PC-9 (cell line): ENCODE results near the gene UBXN4. TPM values are rescaled to one million over a fixed set of nuclear protein-coding genes. Genes with fewer than 3 reads are reported as not detected.

Experiments used
- BruUV-seq: library from RNA; stranded (reverse); fragments of 400-500 nt; replicated peaks from 2 replicates; lab custom pipeline; 2021; lab: Mats Ljungman, UMichigan
- CTCF ChIA-PET: fragments of 300-600 bp; sonication (Branson Sonifier 250); formaldehyde crosslinking; loops from one replicate; lab custom pipeline; 2022; ENCODE audit warnings: antibody characterized with exemption; lab: Charles Lee
- POLR2A ChIA-PET: fragments of 300-600 bp; sonication (Branson Sonifier 250); formaldehyde crosslinking; loops from one replicate; lab custom pipeline; 2022; ENCODE audit warnings: antibody characterized with exemption; ENCODE audit not compliant: unreplicated experiment; lab: Charles Lee
- DNase-seq, 2 experiments: peaks; one replicate each; pipeline versions ENCODE4 v3.0.0 to v3.0.0-alpha.2; 2015 to 2022; ENCODE audit warnings: mixed read lengths in 1 of 2
- H2AFZ ChIP-seq: fragments of 200-600 bp; sonication (generic); 2 replicates; pipeline ENCODE4 v1.8.1; 2017; ENCODE audit warnings: antibody characterized with exemption
- H3F3A ChIP-seq: fragments of 200-600 bp; sonication (generic); 2 replicates; pipeline ENCODE4 v1.8.1; 2017; ENCODE audit warnings: antibody characterized with exemption, mild to moderate bottlenecking, low read depth; ENCODE audit not compliant: insufficient read depth
- H3K27ac ChIP-seq: fragments of 200-600 bp; sonication (generic); 2 replicates; pipeline ENCODE4 v1.6.1; 2016; ENCODE audit warnings: mixed run types
- H3K27me3 ChIP-seq: fragments of 200-600 bp; sonication (generic); 2 replicates; pipeline ENCODE4 v1.6.1; 2016; ENCODE audit warnings: low read depth, mixed run types; ENCODE audit not compliant: insufficient read depth
- H3K36me3 ChIP-seq: fragments of 200-600 bp; sonication (generic); 2 replicates; pipeline ENCODE4 v1.6.1; 2016; ENCODE audit warnings: low read depth, mixed run types
- H3K4me1 ChIP-seq: fragments of 200-600 bp; sonication (generic); replicated peaks from 2 replicates; pipeline ENCODE4 v1.6.1; 2016; ENCODE audit warnings: mixed run types; ENCODE audit not compliant: insufficient read depth
- H3K4me2 ChIP-seq: fragments of 200-600 bp; sonication (generic); 2 replicates; pipeline ENCODE4 v1.6.1; 2017; ENCODE audit warnings: mixed run types
- H3K4me3 ChIP-seq: fragments of 200-600 bp; sonication (generic); 2 replicates; pipeline ENCODE4 v1.6.1; 2016; ENCODE audit warnings: mixed run types
- H3K79me2 ChIP-seq: fragments of 200-600 bp; sonication (generic); 2 replicates; pipeline ENCODE4 v1.6.1; 2017; ENCODE audit warnings: low read depth, mixed run types
- H3K9me2 ChIP-seq: fragments of 200-600 bp; sonication (generic); 2 replicates; pipeline ENCODE4 v1.8.1; 2017; ENCODE audit warnings: mild to moderate bottlenecking; ENCODE audit not compliant: insufficient read depth
- H3K9me3 ChIP-seq: fragments of 200-600 bp; sonication (generic); 2 replicates; pipeline ENCODE4 v1.8.1; 2016; ENCODE audit warnings: low read depth; ENCODE audit not compliant: insufficient read depth
- H4K20me1 ChIP-seq: fragments of 200-600 bp; sonication (generic); 2 replicates; pipeline ENCODE4 v1.8.1; 2017; ENCODE audit not compliant: insufficient read depth
- CTCF ChIP-seq: fragments of 200-600 bp; sonication (generic); conservative IDR thresholded peaks from 2 replicates; pipeline ENCODE4 v1.6.1; 2017; ENCODE audit warnings: mixed run types, antibody characterized with exemption, mild to moderate bottlenecking, moderate library complexity
- EZH2 ChIP-seq: fragments of 200-600 bp; sonication (generic); IDR thresholded peaks from 2 replicates; pipeline ENCODE4 v1.8.0; 2017; ENCODE audit warnings: antibody characterized with exemption, low read depth
- intact Hi-C: fragments of 100-400 bp; cut with micrococcal nuclease; formaldehyde crosslinking; loops from one replicate; pipeline ENCODE4 v1.10.0; 2022; ENCODE audit not compliant: unreplicated experiment
- total RNA-seq: library from RNA; stranded (reverse); gene quantifications from 2 replicates; pipeline ENCODE4 v1.2.3, GENCODE V29; 2021

Gene UBXN4
- total RNA-seq, 1 experiment from 2014 or later: 95.0 TPM

- H3K4me3 ChIP-seq: no peak overlapping the region
- POLR2A ChIA-PET: no interaction called here
Measured at GRCh38 chr2:135782231-135782630, 40.6 kb downstream of the UBXN4 start.

GRCh38 chr2:135783439-135783838 lies 41.8 kb downstream of the UBXN4 start:
- intact Hi-C loops: no loop called here
- no peak overlapping the region for H3K4me3 ChIP-seq
- DNase-seq: no peak
- POLR2A ChIA-PET: no interaction called here
- H2AFZ ChIP-seq: no peak overlapping the region
- H3K4me1 ChIP-seq: peaks cover 19% of the 10 kb centered on the region
- H3K27me3 ChIP-seq: no peaks in the 10 kb centered on the region
- no peaks in the 10 kb centered on the region for H3K9me2 ChIP-seq
- H4K20me1 ChIP-seq: no peaks in the 10 kb centered on the region
- BruUV-seq: no TSS peak
- H3K36me3 ChIP-seq: peaks cover 57% of the 10 kb centered on the region
- peaks cover 26% of the 10 kb centered on the region for H3F3A ChIP-seq
- no peak overlapping the region for H3K27ac ChIP-seq
- H3K4me2 ChIP-seq: no peak overlapping the region
- CTCF ChIA-PET: interaction anchor here (0.6 kb wide), 1 partner anchor 341 kb away, joined by 3 read pairs; no protein-coding TSS in a partner anchor
- TF ChIP-seq CTCF (no peak), EZH2 (no peak)
- no peaks in the 10 kb centered on the region for H3K79me2 ChIP-seq
- H3K9me3 ChIP-seq: no peaks in the 10 kb centered on the region

More at GRCh38 chr2:135782231-135782630, 40.6 kb downstream of the UBXN4 start:
- Histone ChIP-seq H2AFZ (no peak overlapping the region), H3F3A (peaks cover 22% of the 10 kb centered on the region), H3K4me1 (peaks cover 10% of the 10 kb centered on the region), H3K4me2 (no peak overlapping the region), H3K36me3 (peaks cover 60% of the 10 kb centered on the region), H3K27ac (no peak overlapping the region), H3K79me2 (no peaks in the 10 kb centered on the region), H4K20me1 (no peaks in the 10 kb centered on the region), H3K9me2 (no peaks in the 10 kb centered on the region), H3K9me3 (no peaks in the 10 kb centered on the region), H3K27me3 (no peaks in the 10 kb centered on the region)
- no peak for DNase-seq
- CTCF ChIA-PET: no interaction called here
- TF ChIP-seq EZH2: no peak
- TF ChIP-seq CTCF: no peak
- intact Hi-C loops: no loop called here
- no TSS peak for BruUV-seq

- POLR2A ChIA-PET: no interaction called here
- CTCF ChIA-PET: interaction anchor here (0.5 kb wide), 1 partner anchor 12 kb away, joined by 5 read pairs; no protein-coding TSS in a partner anchor
- Histone ChIP-seq H3K9me2 (no peaks in the 10 kb centered on the region), H3F3A (peaks cover 26% of the 10 kb centered on the region), H3K9me3 (no peaks in the 10 kb centered on the region), H3K27me3 (no peaks in the 10 kb centered on the region), H3K79me2 (no peaks in the 10 kb centered on the region), H3K4me1 (peaks cover 19% of the 10 kb centered on the region), H4K20me1 (no peaks in the 10 kb centered on the region), H3K27ac (no peak overlapping the region), H3K36me3 (peaks cover 45% of the 10 kb centered on the region), H3K4me2 (no peak overlapping the region), H2AFZ (no peak overlapping the region), H3K4me3 (no peak overlapping the region)
- intact Hi-C loops: loop anchor here (5.0 kb wide), 1 partner anchor 43 kb away; the partner anchor contains the start of gene UBXN4
- no TSS peak for BruUV-seq
- TF ChIP-seq CTCF (0 out of 2 replicates have a peak, but pooled peaks have one; percentile 22), EZH2 (no peak)
- DNase-seq: no peak
Measured at GRCh38 chr2:135785032-135785431, 43.4 kb downstream of the UBXN4 start.
